Measurements from ENCODE around the gene LDLRAD3.

LDLRAD3 gene

GRCh38 chr11:36053862-36054261 is 110.0 kb downstream of the LDLRAD3 start:
- DNase-seq, result no peak

- DNase-seq, result no peak
These were observed 110.8 kb downstream of the LDLRAD3 start for GRCh38 chr11:36054628-36055027.

GRCh38 chr11:36056160-36056751 is 112.4 kb downstream of the LDLRAD3 start:
- DNase-seq, result no peak

GRCh38 chr11:36057379-36058042 is 113.6 kb downstream of the LDLRAD3 start:
- DNase-seq, result no peak

- DNase-seq, result no peak
These were observed 115.8 kb downstream of the LDLRAD3 start for GRCh38 chr11:36059660-36060059.

- DNase-seq, result no peak
These were observed 117.1 kb downstream of the LDLRAD3 start for GRCh38 chr11:36060926-36061325.

GRCh38 chr11:36061471-36061870 is 117.6 kb downstream of the LDLRAD3 start:
- no peak for DNase-seq

- no peak for DNase-seq
These were observed 119.0 kb downstream of the LDLRAD3 start for GRCh38 chr11:36062796-36063365.

- no peak for DNase-seq
These were observed 121.6 kb downstream of the LDLRAD3 start for GRCh38 chr11:36065436-36065835.

GRCh38 chr11:36066891-36067290 is 123.0 kb downstream of the LDLRAD3 start:
- no peak for DNase-seq

GRCh38 chr11:36069576-36070212 is 125.8 kb downstream of the LDLRAD3 start:
- no peak for DNase-seq

GRCh38 chr11:36070213-36070953 is 126.5 kb downstream of the LDLRAD3 start:
- no peak for DNase-seq

GRCh38 chr11:36070954-36071330 is 127.1 kb downstream of the LDLRAD3 start:
- no peak for DNase-seq

GRCh38 chr11:36071917-36072500 is 128.1 kb downstream of the LDLRAD3 start:
- no peak for DNase-seq

GRCh38 chr11:36073411-36074203 is 129.7 kb downstream of the LDLRAD3 start:
- DNase-seq, result no peak

GRCh38 chr11:36074941-36075431 is 131.1 kb downstream of the LDLRAD3 start:
- no peak for DNase-seq

GRCh38 chr11:36077368-36077767 is 133.5 kb downstream of the LDLRAD3 start:
- no peak for DNase-seq

GRCh38 chr11:36077886-36078685 is 134.2 kb downstream of the LDLRAD3 start:
- DNase-seq, result no peak

- no peak for DNase-seq
These were observed 134.8 kb downstream of the LDLRAD3 start for GRCh38 chr11:36078686-36079055.

- no peak for DNase-seq
These were observed 136.2 kb downstream of the LDLRAD3 start for GRCh38 chr11:36079878-36080675.
